Tibial nerve (tissue), 4 donors: ENCODE measurements around the gene ABCF2.

ENCODE experiments used
- CTCF ChIP-seq, 5 experiments: fragments of 200-600 bp in 3 of 5; fragments of 450-650 bp in 2 of 5; sonication (generic) in 3 of 5; IDR thresholded peaks; one replicate each; pipeline ENCODE4 v1.5.1; 2016 to 2019; ENCODE audit warnings: antibody characterized with exemption in 5 of 5, mild to moderate bottlenecking in 3 of 5, moderate library complexity in 2 of 5
- EP300 ChIP-seq, 2 donors: sonication (generic); formaldehyde crosslinking; IDR thresholded peaks; one replicate each; pipeline ENCODE4 v1.6.1; 2017; ENCODE audit warnings: antibody characterized with exemption in 2 of 2, mild to moderate bottlenecking in 1 of 2

- no peak for TF ChIP-seq CTCF (IDR thresholded peaks at IDR 0.05)
- no peak for TF ChIP-seq EP300 (IDR thresholded peaks at IDR 0.05)
Observed at GRCh38 chr7:151240536-151240935, 13.5 kb upstream of the ABCF2 start.
